Measurements from ENCODE around the gene ARL15. TPM values are rescaled to one million over a fixed set of nuclear protein-coding genes. Genes with fewer than 3 reads are reported as not detected.
A peak's percentile ranks its signal among the peaks of the same experiment; 100 is the strongest.

The ARL15 gene
- total RNA-seq, 1 experiment from 2014 or later, result 13.0 TPM

- no peak for DNase-seq
- Histone ChIP-seq H3K23ac (ENCODE audit: insufficient read length, low read depth, low read length) (no peak overlapping the region), H3K23me2 (ENCODE audit: insufficient read length, low read depth, low read length, poor library complexity, severe bottlenecking) (no peaks in the 10 kb centered on the region), H3T11ph (ENCODE audit: low read length) (no peak overlapping the region), H2BK15ac (ENCODE audit: low read depth, low read length) (no peak overlapping the region), H2BK120ac (ENCODE audit: low read depth, low read length, poor library complexity, severe bottlenecking) (no peak overlapping the region), H2AK5ac (ENCODE audit: insufficient read length, low read length) (no peak overlapping the region), H3K18ac (ENCODE audit: insufficient read length, low read depth, low read length) (no peak overlapping the region), H2BK12ac (ENCODE audit: insufficient read length, low read depth, low read length) (no peak overlapping the region), H3K56ac (ENCODE audit: insufficient read length, low read depth, low read length) (no peak overlapping the region), H2BK20ac (ENCODE audit: low read depth, low read length, poor library complexity, severe bottlenecking) (no peak overlapping the region), H2BK5ac (ENCODE audit: insufficient read length, low read length) (no peak overlapping the region), H3K4me1 (ENCODE audit: insufficient read depth, low read length) (no peaks in the 10 kb centered on the region), H4K91ac (ENCODE audit: insufficient read length, low read depth, low read length) (no peak overlapping the region), H4K8ac (replicated peaks; ENCODE audit: insufficient read length, low read depth, low read length) (no peak overlapping the region), H3K9ac (ENCODE audit: extremely low read depth, insufficient read length, low read length) (no peak overlapping the region), H3K79me2 (ENCODE audit: insufficient read depth, low read length) (no peaks in the 10 kb centered on the region), H4K5ac (ENCODE audit: insufficient read length, low read depth, low read length) (no peak overlapping the region), H3K9me3 (ENCODE audit: control insufficient read depth, low read depth, low read length) (no peaks in the 10 kb centered on the region), H3K27me3 (ENCODE audit: insufficient read depth, low read length) (no peaks in the 10 kb centered on the region), H3K4ac (ENCODE audit: low read depth, low read length) (no peak overlapping the region), H3K14ac (ENCODE audit: insufficient read depth, low read length) (no peak overlapping the region), H2AFZ (ENCODE audit: low read length) (no peak overlapping the region), H3K4me2 (ENCODE audit: insufficient read depth, insufficient read length, low read length) (no peak overlapping the region), H3K79me1 (ENCODE audit: insufficient read depth, low read depth, low read length, poor library complexity, severe bottlenecking) (no peaks in the 10 kb centered on the region), H4K20me1 (ENCODE audit: control insufficient read depth, insufficient read depth, insufficient read length) (no peaks in the 10 kb centered on the region), H3K27ac (ENCODE audit: insufficient read length, low read depth, low read length) (no peak overlapping the region)
- TF ChIP-seq CTCF (conservative IDR thresholded peaks at IDR 0.05), result no peak
- peak overlapping the region in 2 of 3 experiments; percentile 0 to 82; a peak in 6 of 7 replicates for H3K27ac Mint-ChIP-seq
- H3K36me3 Mint-ChIP-seq (ENCODE audit: insufficient read depth in 1 of 3, low read depth in 3 of 3), result no peaks in the 10 kb centered on the region; a peak in 1 of 7 replicates
- peaks cover 0 to 1% of the 10 kb centered on the region in 2 experiments; a peak in 1 of 5 replicates for H3K9me3 Mint-ChIP-seq
- no peaks in the 10 kb centered on the region for H3K27me3 Mint-ChIP-seq (ENCODE audit: low read depth)
- peaks cover 25 to 26% of the 10 kb centered on the region in 2 experiments for H3K4me1 Mint-ChIP-seq
- H3K4me3 Mint-ChIP-seq, result no peak overlapping the region
Measured at GRCh38 chr5:54187694-54188093, 122.7 kb downstream of the ARL15 start.
